Stimulated activated CD4-positive, alpha-beta T cell treated with anti-CD3 and anti-CD28 coated beads, Interleukin-1b, Interleukin-23, amount 100 ng/mL, for 48 hours (primary cell): ENCODE results near the gene SLC30A1.
A peak's percentile ranks its signal among the peaks of the same experiment; 100 is the strongest.
"Not testable (repeated sequence)": the region's sequence is repeated elsewhere in the genome, so short reads cannot be mapped to it uniquely, and the experiment has no call there.

Experiments used
- DNase-seq: peaks from one replicate; pipeline ENCODE4 v3.0.0-alpha.2; 2020

The SLC30A1 gene, protein sequence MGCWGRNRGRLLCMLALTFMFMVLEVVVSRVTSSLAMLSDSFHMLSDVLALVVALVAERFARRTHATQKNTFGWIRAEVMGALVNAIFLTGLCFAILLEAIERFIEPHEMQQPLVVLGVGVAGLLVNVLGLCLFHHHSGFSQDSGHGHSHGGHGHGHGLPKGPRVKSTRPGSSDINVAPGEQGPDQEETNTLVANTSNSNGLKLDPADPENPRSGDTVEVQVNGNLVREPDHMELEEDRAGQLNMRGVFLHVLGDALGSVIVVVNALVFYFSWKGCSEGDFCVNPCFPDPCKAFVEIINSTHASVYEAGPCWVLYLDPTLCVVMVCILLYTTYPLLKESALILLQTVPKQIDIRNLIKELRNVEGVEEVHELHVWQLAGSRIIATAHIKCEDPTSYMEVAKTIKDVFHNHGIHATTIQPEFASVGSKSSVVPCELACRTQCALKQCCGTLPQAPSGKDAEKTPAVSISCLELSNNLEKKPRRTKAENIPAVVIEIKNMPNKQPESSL

DNA sequence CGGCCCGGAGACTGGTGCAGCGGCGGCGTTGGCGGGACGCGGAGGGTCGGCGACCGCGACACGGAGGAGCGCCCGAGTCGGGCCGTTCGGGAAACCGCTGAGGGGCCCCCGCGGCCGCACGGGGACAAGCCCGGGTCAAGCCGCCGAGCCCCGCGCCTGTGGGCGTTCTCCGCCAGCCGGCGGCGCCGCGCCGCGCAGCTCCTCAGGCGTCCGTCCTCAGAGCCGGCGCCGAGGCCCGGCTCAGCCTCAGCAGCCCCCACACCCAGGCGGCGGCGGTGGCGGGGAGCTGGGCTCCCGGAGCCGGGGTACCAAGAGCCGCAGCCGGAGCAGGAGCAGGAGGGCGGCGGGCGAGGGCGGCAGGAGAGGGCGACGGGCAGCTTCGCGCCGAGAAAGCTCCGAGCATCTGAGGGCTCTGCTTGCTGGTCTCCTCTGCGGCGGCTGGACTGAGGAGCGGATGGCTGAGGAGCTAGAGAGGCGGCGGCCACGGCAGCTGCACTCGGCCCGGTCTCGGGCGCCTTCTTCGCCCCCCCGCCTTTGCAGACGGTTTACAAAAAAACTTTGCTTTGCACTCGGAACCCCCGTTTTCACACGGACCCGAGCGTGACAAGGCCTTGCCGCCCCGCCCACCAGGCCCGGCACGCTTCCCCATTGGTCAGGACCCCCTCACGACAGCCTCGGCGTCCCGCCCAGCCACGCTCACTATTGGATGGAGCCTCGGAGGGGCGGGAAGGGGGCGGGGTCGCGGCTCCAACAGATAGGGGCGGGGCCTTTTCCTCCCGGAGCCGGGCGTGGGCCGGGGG, at the start of gene SLC30A1:
Gene SLC30A1 (minus strand): TSS at position 522 of the 800 bp plus-strand sequence. CDS start 549 bp downstream, outside the sequence.
- peak; percentile 100 for DNase-seq

DNA sequence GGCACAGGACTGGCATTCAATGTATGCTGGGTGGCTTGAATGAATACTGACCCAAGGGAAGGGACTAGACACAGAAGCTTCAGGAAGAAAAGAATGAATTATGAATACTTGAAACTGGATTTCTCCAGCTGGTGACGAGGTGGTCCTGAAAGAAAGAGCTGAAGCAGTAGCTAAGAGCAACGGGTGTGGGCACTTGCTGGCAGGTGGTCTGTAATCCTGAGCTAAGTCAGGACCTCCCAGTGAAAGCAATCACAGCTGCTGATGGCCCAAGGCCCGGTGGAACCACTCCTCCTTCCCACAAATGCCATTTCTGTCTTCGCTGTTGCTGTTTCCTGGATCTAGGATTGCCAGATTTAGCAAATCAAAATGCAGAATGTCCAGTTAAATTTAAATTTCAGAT, 49.5 kb upstream of the SLC30A1 start:
- no peak for DNase-seq

DNA sequence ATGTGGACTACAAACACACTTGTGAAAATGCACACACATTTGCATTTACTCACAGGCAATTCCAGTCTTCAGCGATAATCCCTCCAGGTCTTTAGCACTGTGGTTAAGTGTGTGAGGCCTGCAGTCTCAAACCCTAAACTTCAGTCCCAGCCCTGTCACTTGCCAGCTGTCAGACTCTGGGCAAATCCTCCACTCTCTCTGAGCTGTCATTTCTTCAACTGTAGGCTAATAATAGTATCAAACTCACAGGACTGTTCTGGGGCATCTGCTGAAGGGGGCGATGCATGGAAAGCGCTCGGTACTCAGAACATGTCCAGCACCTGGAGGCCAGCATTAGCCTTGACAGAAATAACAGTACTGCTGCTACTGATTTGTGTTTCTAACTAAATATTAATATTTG, 48.3 kb upstream of the SLC30A1 start:
- DNase-seq: no peak

DNA sequence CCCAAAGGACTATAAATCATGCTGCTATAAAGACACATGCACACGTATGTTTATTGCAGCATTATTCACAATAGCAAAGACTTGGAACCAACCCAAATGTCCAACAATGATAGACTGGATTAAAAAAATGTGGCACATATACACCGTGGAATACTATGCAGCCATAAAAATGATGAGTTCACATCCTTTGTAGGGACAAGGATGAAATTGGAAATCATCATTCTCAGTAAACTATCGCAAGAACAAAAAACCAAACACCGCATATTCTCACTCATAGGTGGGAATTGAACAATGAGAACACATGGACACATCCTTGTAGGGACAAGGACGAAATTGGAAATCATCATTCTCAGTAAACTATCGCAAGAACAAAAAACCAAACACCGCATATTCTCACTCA, 46.9 kb upstream of the SLC30A1 start:
- not testable (repeated sequence) for DNase-seq

DNA sequence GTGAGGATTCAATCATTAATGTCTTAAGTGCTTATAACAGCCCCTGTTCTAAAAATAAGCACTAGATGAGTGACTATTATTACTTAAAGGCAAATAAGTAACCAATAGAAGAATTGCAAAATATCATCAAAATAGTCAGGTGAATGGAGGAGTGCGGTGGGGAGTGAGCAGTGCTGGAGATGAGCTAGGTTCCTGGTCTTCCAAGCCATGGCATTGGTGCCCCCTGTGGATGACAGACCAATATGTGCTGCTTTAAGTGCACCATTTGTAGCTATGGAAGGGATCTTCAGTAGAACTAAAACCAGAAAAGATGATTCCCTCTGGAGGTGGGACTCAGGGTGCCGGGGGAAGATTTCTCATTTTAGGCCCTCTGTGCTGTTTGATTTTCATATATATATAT, 46.1 kb upstream of the SLC30A1 start:
- DNase-seq: no peak

DNA sequence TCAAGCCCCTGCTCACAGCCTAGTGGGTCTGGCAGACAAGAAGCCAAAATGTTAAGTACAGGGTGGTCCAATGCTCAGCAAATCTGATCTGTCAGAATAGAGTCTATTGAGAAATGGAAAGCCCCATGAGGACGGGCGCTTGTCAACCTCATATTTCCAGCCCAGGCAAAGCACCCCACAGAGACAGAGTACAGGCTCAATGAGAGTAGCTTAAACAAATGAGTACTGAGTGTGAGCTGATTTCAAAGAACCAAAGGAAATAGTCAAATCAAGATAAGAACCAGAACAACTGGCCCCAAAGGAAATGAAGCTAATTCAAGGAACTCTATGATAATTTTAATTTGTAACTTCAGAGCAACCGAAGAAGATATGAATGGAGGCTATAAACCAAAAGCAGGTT, 44.6 kb upstream of the SLC30A1 start:
- no peak for DNase-seq

DNA sequence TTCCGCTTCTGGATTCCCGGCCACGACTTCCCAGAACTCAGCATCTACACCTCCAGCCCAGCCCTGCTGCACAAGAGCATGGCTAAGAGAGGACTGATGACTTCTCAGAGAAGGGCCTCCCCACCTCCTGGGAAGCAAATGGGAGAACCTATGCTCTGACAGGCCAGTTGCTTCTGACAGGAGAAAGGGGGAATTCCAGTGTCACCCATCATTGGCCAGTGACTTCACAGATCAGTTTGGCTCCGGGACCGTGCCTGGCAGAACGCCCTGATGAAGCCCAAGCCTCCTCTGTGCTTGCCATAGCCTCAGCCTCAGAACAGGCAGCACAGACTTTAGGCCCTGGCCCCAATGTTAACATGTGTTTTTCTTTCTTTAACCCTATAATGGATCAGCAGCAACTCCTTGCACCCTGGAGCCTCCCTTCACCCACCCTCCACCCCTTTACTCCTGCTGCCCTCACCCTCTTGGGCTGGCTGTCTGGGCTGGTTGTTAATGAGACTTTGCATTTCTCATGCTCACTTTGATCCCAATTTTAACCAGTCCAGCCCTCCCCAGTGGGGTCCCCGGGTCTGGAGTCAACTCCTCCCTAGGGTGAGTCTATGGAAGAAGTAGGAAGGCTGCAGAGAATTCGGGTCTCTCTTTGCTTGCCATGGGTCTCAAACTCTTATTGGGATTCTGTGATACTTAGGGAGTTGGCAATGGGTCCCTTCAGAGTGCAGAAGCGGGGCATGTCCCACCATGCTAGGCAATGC, 42.7 kb upstream of the SLC30A1 start:
- no peak for DNase-seq

DNA sequence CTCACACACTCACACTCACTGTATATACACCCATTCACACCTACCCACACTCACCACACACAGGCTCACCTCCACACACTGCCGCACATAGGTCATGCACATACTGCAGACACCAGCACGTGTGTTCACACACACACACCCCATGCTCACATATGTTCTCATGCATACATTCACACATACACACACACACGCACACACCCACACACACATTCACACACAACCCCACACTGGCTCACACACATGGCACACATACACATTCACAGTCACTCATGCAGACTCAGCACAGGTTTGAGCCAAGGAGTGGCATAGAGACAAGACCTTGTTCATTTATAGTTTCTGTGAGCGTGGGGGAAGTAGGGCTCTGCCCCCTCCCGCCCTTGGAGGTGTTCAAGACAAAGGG, 41.1 kb upstream of the SLC30A1 start:
- DNase-seq: no peak

DNA sequence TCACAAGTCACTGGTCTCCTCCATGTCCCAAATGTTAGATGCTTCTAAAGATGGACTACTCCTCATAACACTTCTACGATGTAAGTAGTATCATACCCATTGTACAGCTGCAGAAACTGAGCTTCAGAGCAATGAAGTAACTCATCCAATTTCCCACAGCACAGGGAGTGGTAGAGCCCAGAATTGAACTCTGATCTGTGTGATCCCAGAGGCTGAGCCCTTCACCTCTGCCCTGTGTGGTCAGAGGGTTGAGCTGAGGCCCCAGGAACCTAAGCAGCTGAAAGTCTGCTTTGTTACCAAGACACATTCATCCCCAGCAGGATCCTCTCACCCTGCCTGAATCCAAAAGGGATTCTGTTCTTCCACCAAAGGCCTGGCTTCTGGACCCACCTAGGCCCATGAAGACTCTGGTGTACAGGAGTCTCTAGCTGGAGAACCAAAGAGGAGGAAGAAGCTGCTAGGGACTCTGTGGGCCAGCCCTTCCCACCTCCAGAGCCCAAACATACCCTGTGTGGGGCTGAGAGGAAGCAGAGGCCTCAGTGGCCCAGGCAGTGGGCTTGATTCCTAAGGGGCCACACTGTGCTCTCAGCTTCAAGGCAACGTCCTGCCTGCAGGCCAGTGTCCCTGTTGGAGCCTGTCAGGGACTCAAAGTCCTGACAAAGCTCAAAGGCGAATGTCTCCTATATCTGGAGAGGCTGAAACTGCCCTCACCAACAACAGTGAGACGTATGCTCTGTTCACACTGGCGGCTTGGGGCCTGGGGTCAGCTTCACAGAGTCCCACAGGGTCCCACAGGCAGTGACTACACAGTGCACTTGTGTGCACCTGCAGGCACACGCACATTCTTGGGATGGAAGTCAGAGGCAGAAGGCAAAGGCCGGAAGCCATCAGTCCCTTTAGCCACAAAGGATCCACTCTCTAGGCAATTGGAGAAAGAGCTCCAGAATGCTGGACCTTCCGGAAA, 40.4 kb upstream of the SLC30A1 start:
- DNase-seq: no peak

DNA sequence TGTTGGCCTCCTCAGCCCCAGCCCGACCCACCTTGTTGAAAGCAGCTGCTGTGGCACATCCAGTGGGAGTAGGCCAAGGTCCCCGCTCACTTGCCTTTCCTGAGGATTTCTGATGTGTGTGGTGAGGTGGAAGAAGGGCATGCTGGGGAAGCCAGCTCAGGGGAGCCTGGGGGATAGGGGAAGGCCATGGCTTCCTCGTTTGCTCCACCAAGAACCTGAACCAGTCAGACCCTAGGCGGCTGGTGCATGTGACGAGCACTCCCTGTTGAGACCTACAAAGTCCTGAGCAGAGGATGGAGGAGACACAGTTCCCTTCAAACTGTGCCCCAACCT, 38.0 kb upstream of the SLC30A1 start:
- no peak for DNase-seq

DNA sequence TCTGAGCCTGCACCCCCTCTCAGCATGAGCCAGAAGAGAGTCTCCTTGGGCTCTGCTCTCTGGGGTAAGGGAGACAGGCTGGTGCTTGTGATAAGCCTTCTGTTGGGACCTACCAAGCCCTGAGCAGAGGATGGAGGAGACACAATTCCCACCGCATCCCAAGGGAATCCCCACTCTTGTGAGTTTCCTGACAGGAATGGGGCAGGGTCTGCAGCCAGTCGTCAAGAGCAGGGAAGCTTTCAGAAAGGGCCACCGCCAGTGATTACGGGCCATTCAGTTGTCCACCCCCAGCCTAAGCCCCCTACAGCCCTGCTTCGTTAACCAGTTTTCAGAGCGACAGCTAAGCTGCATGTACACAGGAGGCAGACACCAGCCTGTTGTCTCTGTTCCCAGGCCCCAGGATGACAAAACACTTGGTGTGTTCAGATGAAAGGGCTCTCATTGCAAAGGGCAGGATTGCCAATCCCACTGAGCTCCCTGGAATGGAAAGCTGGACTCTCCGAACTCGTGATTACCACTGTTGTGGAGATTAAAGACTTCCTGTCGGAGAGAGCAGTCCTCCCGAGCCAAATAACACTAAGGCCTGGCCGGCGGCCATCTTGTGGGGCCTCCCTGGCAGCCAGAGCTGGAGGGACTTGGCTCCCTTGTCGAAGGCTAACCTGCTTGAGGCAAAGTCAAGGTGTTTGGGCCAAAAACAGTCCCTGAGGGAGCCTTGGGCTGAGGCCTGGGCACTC, 37.4 kb upstream of the SLC30A1 start:
- no peak for DNase-seq

DNA sequence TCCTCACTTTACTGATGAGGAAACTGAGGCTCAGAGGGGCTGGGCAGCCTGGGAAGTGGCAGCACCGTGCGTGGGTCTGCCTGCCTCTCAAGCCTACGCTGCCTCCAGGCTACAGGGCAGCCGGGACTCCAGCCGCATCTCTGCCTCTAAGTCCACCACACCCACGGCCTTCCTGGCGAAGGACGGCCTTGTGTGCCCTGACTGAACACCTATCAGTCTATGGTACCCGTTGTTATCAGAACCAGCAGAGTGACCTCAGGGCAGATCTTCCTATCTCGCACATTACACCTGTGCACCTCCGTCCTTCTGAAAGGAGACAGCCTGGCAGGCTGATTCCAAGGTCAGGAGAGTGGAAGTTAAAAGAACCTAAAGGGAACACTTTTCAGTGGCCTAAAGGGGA, 35.7 kb upstream of the SLC30A1 start:
- no peak for DNase-seq

DNA sequence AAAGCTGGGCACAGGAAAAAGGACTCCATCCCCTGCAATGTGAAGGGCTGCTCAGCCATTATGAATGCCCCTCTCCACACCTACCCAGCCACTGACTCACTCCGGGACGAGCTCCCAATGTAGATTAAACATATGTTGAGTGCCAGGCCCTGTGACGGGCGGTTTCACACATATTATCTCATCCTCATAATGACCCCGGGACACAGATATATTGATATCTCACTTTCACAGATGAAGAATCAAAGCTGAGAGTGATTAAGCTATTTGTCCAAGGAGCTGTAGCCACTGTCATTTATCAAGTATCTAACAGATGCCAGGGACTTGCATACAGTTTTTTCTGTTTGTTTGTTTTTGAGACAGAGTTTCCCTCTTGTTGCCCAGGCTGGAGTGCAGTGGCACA, 35.0 kb upstream of the SLC30A1 start:
- DNase-seq: no peak

DNA sequence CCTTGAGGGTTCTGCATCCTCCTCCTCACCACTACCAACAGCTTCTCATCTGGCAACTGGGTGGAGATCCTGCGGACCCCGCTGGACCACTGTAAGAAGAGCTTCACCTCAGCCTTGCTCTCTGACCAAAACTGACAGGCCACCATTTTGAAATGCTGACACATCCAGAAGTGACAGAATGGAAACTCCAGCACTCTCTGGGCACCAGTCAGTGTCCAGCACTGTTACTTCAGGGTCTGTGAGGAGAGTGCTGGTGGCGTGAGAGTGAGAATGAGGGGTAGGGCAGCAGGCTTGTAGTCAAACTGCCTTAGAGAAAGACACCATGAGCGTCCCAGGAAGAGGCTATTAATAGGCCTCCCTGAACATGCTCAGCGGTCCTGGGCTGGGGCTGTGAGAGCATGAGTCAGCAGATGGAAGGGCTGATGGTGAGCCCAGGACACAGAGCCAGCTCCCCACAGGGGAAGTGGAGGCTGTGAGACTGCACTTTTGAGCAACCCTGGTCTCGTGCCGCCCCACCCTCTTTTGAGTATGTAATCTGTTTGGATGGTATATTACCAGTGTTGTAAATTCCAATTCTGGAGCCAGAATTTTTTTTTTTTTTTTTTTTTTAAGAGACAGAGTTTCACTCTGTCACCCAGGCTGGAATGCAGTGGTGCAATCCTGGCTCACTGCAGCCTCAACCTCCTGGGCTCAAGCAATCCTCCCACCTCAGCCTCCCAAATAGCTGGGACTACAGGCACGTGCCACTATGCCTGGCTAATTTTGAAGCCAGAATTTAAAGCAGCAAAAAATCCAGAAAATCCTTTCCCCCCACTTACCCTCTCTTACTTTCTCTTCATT, 34.4 kb upstream of the SLC30A1 start:
- DNase-seq: no peak

DNA sequence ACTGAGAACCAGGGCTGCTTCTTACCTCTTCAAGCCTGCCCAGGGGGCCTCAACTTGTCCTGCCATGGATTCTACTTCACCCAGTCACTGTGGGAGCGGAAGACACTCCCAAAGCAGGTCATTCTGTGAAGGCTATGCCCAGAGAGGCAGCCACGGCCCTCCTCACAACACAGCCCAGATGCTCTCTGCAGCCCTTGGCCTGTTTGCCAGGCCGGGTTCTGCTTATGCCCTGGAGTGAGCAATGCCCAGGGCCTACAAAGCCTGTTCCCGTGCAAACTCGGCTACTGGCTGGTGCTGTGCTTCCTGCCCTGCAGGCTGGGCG, 33.8 kb upstream of the SLC30A1 start:
- DNase-seq: no peak

DNA sequence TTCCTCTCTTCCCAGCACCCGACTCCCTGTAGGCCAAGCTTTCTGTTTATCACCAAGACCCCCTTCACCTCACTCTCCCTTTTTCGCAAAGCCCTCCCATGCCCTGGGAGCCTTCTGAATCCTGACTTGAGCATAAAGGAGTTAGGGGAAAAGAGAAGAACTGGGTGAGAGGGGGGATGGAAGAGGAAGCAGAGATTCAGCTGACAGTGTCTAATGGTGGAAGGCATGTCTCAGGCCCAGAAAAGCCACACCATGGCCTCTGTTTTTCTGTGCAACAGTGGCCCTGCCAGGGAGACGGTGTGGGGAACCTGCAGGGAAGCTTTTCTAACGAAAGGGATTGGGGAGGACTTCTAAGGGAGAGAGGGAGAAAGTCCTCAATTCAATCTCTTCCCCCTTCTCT, 32.9 kb upstream of the SLC30A1 start:
- no peak for DNase-seq

DNA sequence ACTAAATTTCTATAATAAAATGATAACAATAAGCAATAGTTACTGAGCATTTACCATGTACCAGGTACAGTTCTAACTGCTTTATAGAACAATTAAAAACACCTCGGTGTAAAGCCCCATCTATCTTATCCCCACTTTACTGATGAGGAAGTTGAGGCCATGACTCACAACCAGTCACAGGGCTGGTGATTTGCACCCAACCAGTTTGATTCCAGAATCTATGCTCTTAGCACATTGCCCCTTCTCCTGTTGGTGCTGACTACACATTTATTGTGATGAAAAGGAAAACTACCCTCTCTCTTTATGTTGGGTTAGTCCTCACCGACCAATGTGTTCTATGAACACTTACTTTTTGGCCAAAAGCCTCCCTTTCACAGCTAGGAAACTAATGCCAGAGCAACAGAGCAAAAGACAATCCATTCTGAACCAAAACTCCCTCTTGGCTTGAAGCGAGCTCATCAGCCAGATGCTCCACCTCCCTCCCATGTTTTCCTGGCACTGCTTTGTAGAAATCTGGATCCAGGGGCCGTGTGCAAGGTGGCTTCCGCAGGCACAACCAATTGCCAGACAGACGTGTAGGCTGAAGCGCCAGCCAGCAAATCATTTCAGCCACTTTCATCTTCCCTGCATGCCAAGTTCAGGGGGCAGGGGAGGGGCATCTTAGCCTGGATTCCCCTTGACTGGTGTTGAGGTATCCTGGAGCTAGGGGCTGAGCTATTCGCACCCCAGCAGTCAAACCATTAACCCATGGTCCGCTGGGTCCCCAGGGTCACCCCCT, 32.0 kb upstream of the SLC30A1 start:
- DNase-seq: no peak

DNA sequence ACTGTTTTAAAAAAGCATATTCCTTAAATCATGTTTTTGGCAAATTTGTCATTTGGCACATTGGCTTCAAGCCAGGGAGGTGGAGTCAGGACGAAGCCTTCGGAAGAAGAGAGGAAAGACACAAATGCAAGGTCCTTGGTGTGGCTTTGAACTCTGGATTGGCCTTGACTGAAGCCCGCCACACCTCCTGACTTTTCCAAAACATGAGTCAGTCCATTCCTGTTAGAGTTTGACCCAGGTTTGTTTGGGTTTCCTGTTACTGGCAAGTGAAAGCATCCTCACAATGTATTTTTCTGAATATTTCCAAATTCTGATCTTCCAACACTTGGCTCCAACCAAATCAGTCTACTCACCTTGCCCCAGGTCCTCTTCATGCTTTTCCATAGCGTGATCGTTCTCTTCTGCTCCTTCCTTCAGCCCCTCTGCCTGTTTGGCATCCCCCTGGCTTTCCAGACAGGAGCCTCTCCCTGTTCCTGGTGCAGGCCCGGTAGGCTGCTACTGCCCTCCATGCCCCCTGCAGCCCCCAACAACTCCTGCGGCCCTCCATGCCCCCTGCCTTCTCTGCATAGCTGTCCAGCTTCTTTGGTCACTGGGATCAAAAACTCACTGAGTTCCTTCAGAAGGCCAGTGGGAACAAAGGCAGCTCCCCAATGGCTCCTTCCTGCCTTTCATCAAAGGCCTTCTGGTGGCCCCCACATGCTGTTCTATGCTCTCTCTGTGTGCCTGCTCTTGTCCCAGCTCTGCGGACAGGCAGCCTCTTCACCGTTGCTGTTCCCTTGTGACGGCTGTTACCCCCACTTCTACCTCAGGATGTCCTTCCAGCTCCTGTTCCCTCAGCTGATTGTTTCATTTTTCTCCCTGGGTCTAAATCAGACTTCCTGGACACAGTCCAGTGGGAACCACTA, 30.4 kb upstream of the SLC30A1 start:
- DNase-seq: no peak
